GM10248 (cell line): Measurements from ENCODE around the gene KCTD10.
A peak's percentile ranks its signal among the peaks of the same experiment; 100 is the strongest.

Source experiments
- CTCF ChIA-PET: fragments of 300-600 bp; sonication (Branson Sonifier 250); formaldehyde crosslinking; extraction: SDS; loops from one replicate; lab custom pipeline; 2021; ENCODE audit warnings: antibody characterized with exemption; lab: Yijun Ruan, JAX
- POLR2A ChIA-PET: fragments of 350-650 bp; sonication (Branson Sonifier 250); formaldehyde crosslinking; extraction: SDS; loops from one replicate; lab custom pipeline; 2020; ENCODE audit warnings: antibody characterized with exemption; lab: Yijun Ruan, JAX
- DNase-seq: peaks from one replicate; pipeline ENCODE4 v3.0.0; 2012; ENCODE audit errors: extremely low spot score
- TF ChIP-seq, protein P1 (sequence below): IDR thresholded peaks from 2 replicates; pipeline ENCODE4 v1.5.1; 2012; ENCODE audit warnings: mild to moderate bottlenecking, low read depth; ENCODE audit errors: extremely low read depth, missing control alignments, control extremely low read depth

The KCTD10 gene

DNA sequence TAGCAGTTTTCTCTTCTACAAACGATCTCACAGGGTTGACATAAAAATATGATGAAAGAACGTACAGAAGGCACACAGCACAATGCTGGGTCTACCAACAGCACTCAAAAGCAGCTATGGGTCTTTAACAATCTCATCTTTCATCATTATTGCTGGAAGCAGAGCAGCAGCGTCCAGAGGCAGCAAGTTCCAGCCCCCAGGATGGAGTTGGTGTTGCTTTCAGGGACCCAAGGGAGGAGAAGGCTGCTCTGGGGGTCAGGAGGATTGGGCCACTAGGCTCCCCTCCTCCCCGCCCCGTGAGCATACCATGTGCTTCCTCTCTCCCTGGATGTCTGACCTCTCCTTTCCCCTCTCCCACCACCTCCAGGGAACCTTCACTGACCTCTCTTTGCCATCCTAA, 13.3 kb downstream of the KCTD10 start:
- TF ChIP-seq, protein P1, sequence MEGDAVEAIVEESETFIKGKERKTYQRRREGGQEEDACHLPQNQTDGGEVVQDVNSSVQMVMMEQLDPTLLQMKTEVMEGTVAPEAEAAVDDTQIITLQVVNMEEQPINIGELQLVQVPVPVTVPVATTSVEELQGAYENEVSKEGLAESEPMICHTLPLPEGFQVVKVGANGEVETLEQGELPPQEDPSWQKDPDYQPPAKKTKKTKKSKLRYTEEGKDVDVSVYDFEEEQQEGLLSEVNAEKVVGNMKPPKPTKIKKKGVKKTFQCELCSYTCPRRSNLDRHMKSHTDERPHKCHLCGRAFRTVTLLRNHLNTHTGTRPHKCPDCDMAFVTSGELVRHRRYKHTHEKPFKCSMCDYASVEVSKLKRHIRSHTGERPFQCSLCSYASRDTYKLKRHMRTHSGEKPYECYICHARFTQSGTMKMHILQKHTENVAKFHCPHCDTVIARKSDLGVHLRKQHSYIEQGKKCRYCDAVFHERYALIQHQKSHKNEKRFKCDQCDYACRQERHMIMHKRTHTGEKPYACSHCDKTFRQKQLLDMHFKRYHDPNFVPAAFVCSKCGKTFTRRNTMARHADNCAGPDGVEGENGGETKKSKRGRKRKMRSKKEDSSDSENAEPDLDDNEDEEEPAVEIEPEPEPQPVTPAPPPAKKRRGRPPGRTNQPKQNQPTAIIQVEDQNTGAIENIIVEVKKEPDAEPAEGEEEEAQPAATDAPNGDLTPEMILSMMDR = no peak
- ChIA-PET CTCF (interaction anchor here (1.4 to 1.8 kb wide), 3 partner anchors 31 to 59 kb away, joined by 3 to 6 read pairs (median 3); no protein-coding TSS in a partner anchor), POLR2A (no interaction called here)
- DNase-seq = no peak

DNA sequence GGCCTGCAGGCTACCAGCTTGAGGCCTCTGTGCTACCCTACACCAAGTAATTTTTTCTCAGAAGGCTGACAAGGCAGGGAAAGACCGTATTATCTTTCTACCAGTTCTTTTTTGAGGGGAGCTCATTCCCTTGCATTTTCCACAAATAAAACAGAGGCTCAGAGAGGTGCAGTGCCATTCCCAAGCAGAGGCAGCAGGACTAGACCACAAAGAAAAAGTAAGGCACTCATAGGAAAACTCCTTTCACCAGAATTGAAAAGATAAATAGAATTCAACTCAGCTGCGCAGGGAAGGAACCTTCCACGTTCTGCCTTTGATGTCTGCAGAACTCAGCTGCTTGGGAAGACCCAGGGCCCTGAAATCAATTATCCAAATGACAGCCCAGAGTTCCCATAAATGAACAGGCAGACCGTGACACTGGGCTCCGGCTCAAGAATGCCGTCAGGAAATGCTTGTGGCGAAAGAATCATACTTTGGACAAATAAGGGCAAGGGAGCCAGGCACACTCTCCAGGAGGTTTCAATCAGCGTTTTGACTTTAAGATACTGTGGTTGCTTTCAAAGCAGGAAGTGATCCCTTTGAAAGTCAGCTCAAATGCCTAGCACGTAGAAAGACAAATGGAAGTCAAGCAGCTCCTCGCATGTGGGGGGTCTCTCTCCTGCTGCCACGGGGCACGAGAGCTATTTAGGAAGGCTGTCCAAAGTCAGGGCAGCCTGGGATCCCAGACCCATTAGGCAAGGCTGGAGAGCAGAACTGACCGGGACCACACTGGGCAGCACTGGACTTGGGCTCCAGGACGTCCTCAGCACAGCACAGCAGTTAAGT, 14.0 kb downstream of the KCTD10 start:
- no peak for DNase-seq
- CTCF ChIA-PET = interaction anchor here (1.1 to 1.9 kb wide), 10 partner anchors 9 to 382 kb away, joined by 3 to 6 read pairs (median 4); no protein-coding TSS in a partner anchor
- POLR2A ChIA-PET = no interaction called here
- TF ChIP-seq, protein P1 = no peak

DNA sequence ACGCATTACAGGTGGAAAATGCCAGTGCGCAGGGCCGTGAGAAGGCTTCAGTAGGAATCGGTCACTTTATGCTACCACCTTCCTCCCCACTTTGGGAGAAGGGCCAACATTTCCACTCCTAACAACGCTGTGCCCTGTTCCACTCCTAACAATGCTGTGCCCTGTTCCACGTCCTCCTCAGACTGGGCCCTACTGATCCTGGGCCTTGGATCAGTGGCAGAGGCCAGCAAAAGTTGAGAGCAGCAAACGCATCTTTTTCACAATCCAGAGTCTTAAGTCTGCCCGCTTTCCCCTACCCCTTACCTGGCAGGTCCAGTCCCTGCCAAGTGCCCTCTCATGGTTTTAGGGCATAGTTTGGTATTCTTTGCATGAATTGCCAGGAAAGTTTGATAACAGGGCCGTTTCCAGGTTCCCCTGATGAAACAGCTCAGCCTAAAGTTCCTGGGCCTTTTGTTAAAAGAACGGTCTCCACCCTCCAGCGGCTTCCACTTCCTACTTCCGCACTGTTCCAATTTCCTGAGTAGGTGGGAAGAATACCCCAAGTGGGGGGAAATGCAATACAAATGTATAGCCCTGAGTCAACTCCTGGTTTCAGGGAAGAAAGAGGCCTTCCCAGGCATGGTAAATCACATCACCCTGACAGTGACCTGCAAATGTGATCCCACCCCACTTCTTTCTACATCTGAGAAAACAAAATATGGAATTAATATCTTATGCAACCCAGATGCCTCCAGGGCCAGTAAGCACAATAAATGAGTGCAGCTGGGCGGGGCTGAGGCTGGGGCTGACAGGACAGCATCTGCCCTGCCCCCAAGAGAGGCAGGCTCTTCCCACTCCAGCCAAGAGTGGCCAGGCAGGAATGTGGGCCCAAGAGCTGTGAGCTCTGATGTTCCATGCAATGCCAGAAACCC, 15.0 kb downstream of the KCTD10 start:
- CTCF ChIA-PET = interaction anchor here (0.9 to 1.9 kb wide), 10 partner anchors 9 to 383 kb away, joined by 3 to 6 read pairs (median 4); no protein-coding TSS in a partner anchor
- DNase-seq = no peak
- POLR2A ChIA-PET = no interaction called here
- TF ChIP-seq, protein P1 = no peak

DNA sequence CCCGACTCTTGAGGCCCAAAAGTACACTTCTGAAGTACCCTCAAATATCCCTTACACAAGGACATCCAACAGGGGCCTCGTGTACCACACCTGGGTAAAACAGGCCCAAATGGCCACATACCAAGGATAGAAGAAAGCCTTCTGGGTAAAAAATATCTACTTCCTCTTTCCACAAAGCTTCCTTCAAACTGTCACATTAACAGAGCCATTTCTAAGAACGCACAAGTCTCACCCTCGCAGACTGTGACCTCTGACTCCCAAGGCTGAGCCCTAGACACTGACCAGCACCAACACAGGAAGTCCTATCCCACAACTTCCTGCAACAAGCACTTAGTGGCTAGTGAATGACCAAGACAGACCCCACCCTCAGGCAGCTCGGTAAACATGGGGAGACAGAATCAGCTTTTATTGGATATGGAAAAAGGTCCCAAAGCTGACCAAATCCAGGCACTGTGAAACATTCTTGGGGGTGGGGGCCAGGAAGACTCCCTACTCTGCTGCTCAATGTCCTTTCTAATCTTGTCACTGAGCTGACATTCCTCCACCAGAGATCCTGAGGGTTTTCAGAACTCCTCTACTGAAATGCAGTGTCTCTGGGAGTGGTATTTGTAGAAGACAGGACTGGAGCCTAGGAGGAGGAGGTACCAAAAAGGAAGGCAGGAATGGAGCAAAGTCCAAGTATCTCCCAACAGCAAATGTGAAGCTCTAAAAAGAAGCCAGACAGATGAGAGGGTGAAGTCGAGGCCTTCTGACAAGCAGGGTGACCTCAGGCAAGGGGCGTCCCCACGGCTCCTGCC, 15.9 kb downstream of the KCTD10 start:
- peak; percentile 33 for DNase-seq
- TF ChIP-seq, protein P1 = no peak
- ChIA-PET CTCF (interaction anchor here (0.9 to 1.9 kb wide), 4 partner anchors 9 to 384 kb away, joined by 3 to 5 read pairs (median 4); no protein-coding TSS in a partner anchor), POLR2A (no interaction called here)

DNA sequence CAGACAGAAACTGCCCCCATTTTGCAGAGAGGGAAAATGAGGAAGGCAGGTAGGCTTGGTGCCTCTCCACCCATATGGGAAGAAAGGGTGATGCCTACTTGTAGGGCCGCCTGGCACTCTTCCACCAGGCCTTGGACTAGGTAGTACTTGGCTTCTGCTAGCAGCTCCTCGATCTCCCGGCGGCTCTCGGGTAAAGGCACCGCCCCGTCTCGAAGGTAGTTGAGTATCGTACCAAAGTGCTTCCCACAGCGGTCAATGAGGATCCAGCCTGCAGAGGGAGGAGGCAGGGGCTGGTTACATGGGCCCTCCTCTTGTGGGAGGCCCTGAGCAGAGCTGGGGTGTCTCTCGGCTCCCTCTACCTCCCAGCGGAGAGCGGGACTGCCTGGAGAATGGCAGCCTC, 16.6 kb downstream of the KCTD10 start:
- ChIA-PET CTCF (no interaction called here), POLR2A (no interaction called here)
- no peak for DNase-seq
- TF ChIP-seq, protein P1 = no peak
